Trophoblast cell (in vitro differentiated cells and primary cell): ENCODE data around the gene HOXA5.
A peak's percentile ranks its signal among the peaks of the same experiment; 100 is the strongest.

Experiments
- DNase-seq, 2 donors: peaks; one replicate each; pipeline ENCODE4 v3.0.0-alpha.2; 2016
- H2AFZ ChIP-seq: 2 replicates; pipeline ENCODE4 v1.6.1; 2013; ENCODE audit warnings: low read length, moderate library complexity, mild to moderate bottlenecking; ENCODE audit not compliant: insufficient read depth, poor library complexity
- H2AK5ac ChIP-seq: 2 replicates; pipeline ENCODE4 v1.6.1; 2013; ENCODE audit warnings: mild to moderate bottlenecking, low read length
- H2BK120ac ChIP-seq: 2 replicates; pipeline ENCODE4 v1.6.1; 2013; ENCODE audit warnings: low read length, mild to moderate bottlenecking, moderate library complexity; ENCODE audit not compliant: insufficient read depth, poor library complexity
- H2BK12ac ChIP-seq: 2 replicates; pipeline ENCODE4 v1.6.1; 2013; ENCODE audit warnings: mild to moderate bottlenecking, low read length, moderate library complexity
- H2BK5ac ChIP-seq: 2 replicates; pipeline ENCODE4 v1.6.1; 2013; ENCODE audit warnings: low read length, low read depth, moderate library complexity, mild to moderate bottlenecking; ENCODE audit not compliant: poor library complexity
- H3K14ac ChIP-seq: 2 replicates; pipeline ENCODE4 v1.6.1; 2013; ENCODE audit warnings: mild to moderate bottlenecking, low read length
- H3K18ac ChIP-seq: 2 replicates; pipeline ENCODE4 v1.6.1; 2013; ENCODE audit warnings: mild to moderate bottlenecking, low read length
- H3K23ac ChIP-seq: 2 replicates; pipeline ENCODE4 v1.6.1; 2013; ENCODE audit warnings: low read length
- H3K27ac ChIP-seq: 2 replicates; pipeline ENCODE4 v1.5.1; 2013; ENCODE audit warnings: low read depth, mild to moderate bottlenecking, inconsistent platforms, low read length, moderate library complexity
- H3K27me3 ChIP-seq: 2 replicates; pipeline ENCODE4 v1.6.1; 2013; ENCODE audit warnings: inconsistent platforms, mild to moderate bottlenecking, low read length, moderate library complexity; ENCODE audit not compliant: insufficient read depth
- H3K36me3 ChIP-seq, 2 experiments: 1 replicate in 1 of 2; 2 replicates in 1 of 2; pipeline ENCODE4 v1.6.1; 2013; ENCODE audit warnings: low read length in 2 of 2, mild to moderate bottlenecking in 2 of 2, moderate library complexity in 1 of 2; ENCODE audit not compliant: insufficient read depth in 2 of 2, control insufficient read depth in 1 of 2
- H3K4ac ChIP-seq: 2 replicates; pipeline ENCODE4 v1.6.1; 2013; ENCODE audit warnings: low read depth, mild to moderate bottlenecking, low read length, moderate library complexity
- H3K4me1 ChIP-seq, 2 experiments: 1 replicate in 1 of 2; 2 replicates in 1 of 2; pipeline ENCODE4 v1.6.1; 2013; ENCODE audit warnings: low read length in 2 of 2, mild to moderate bottlenecking in 2 of 2, moderate library complexity in 1 of 2; ENCODE audit not compliant: insufficient read depth in 2 of 2, control insufficient read depth in 1 of 2
- H3K4me2 ChIP-seq: 2 replicates; pipeline ENCODE4 v1.6.1; 2013; ENCODE audit warnings: inconsistent platforms, mild to moderate bottlenecking, low read length, moderate library complexity
- H3K4me3 ChIP-seq: 2 replicates; pipeline ENCODE4 v1.5.1; 2013; ENCODE audit warnings: mild to moderate bottlenecking, low read depth, low read length, inconsistent platforms
- H3K79me1 ChIP-seq: one replicate; pipeline ENCODE4 v1.6.1; 2013; ENCODE audit warnings: low read length
- H3K79me2 ChIP-seq: 2 replicates; pipeline ENCODE4 v1.6.1; 2013; ENCODE audit warnings: low read length, mild to moderate bottlenecking; ENCODE audit not compliant: control insufficient read depth, insufficient read depth, poor library complexity
- H3K9ac ChIP-seq: 2 replicates; pipeline ENCODE4 v1.6.1; 2013; ENCODE audit warnings: mild to moderate bottlenecking, low read length
- H3K9me3 ChIP-seq: 2 replicates; pipeline ENCODE4 v1.6.1; 2013; ENCODE audit warnings: low read depth, mild to moderate bottlenecking, control low read depth, inconsistent platforms, low read length; ENCODE audit not compliant: insufficient read depth
- H4K12ac ChIP-seq: 2 replicates; pipeline ENCODE4 v1.6.1; 2013; ENCODE audit warnings: low read depth, mild to moderate bottlenecking, low read length, moderate library complexity
- H4K8ac ChIP-seq: 2 replicates; pipeline ENCODE4 v1.6.1; 2013; ENCODE audit warnings: low read depth, mild to moderate bottlenecking, low read length, moderate library complexity
- H4K91ac ChIP-seq: one replicate; pipeline ENCODE4 v1.6.1; 2013; ENCODE audit warnings: low read depth, mild to moderate bottlenecking, low read length, moderate library complexity
- WGBS: extraction: QIAGEN DNeasy Blood & Tissue Kit; methylation state at CpG from one replicate; pipeline ENCODE4 v1.1.7; 2013; ENCODE audit warnings: missing lambda C conversion rate; ENCODE audit not compliant: insufficient read length, insufficient coverage; ENCODE audit errors: extremely low coverage; 5-methylcytosine and 5-hydroxymethylcytosine counted together

The HOXA5 gene

GRCh38 chr7:27185013-27185853 lies 41.8 kb upstream of the HOXA5 start, which contains the start of gene HOXA11:
Gene HOXA11, minus strand, starts transcription at chr7:27185232. Its CDS starts 88 bp downstream, at chr7:27185144.
- Histone ChIP-seq H3K9me3 (peaks cover 23% of the 10 kb centered on the region), H4K8ac (no peak within 1 kb of the TSS), H3K9ac (no peak within 1 kb of the TSS), H3K4me1 (peaks cover 29 to 30% of the 10 kb centered on the region in 2 experiments), H2AFZ (peak within 1 kb of the TSS; percentile 30), H3K14ac (no peak within 1 kb of the TSS), H2BK12ac (no peak within 1 kb of the TSS), H4K12ac (no peak within 1 kb of the TSS), H3K36me3 (no peaks in the 10 kb centered on the region), H2BK5ac (no peak within 1 kb of the TSS), H4K91ac (no peak within 1 kb of the TSS), H3K27ac (no peak within 1 kb of the TSS), H3K79me1 (peaks cover 3% of the 10 kb centered on the region), H3K4me3 (peak within 1 kb of the TSS; percentile 49), H3K27me3 (peaks cover 87% of the 10 kb centered on the region), H3K18ac (no peak within 1 kb of the TSS), H2AK5ac (no peak within 1 kb of the TSS), H3K23ac (no peak within 1 kb of the TSS), H3K4ac (no peak within 1 kb of the TSS), H3K4me2 (peak within 1 kb of the TSS; percentile 64), H2BK120ac (no peak within 1 kb of the TSS), H3K79me2 (no peaks in the 10 kb centered on the region)
- no peak for DNase-seq
- WGBS: no CpG with 5 or more reads among the region's 43 CpGs

- Histone ChIP-seq H3K4me2 (peak overlapping the region; percentile 64), H4K8ac (no peak overlapping the region), H2BK5ac (no peak overlapping the region), H3K36me3 (no peaks in the 10 kb centered on the region), H3K27ac (no peak overlapping the region), H3K14ac (no peak overlapping the region), H2BK12ac (no peak overlapping the region), H3K9me3 (peaks cover 20% of the 10 kb centered on the region), H3K4ac (no peak overlapping the region), H4K12ac (no peak overlapping the region), H3K23ac (no peak overlapping the region), H4K91ac (no peak overlapping the region), H3K4me3 (peak overlapping the region; percentile 49), H3K9ac (no peak overlapping the region), H3K79me1 (peaks cover 3% of the 10 kb centered on the region), H2AK5ac (no peak overlapping the region), H3K4me1 (peaks cover 30 to 32% of the 10 kb centered on the region in 2 experiments), H3K79me2 (no peaks in the 10 kb centered on the region), H2AFZ (peak overlapping the region; percentile 30), H2BK120ac (no peak overlapping the region), H3K18ac (no peak overlapping the region), H3K27me3 (peaks cover 86% of the 10 kb centered on the region)
- WGBS: no CpG with 5 or more reads among the region's 72 CpGs
- DNase-seq: peak in 1 of 2 donors; percentile 39
These were observed 41.0 kb upstream of the HOXA5 start for GRCh38 chr7:27184337-27185012.

GRCh38 chr7:27183682-27184336 lies 40.3 kb upstream of the HOXA5 start:
- Histone ChIP-seq H2BK12ac (no peak overlapping the region), H3K23ac (no peak overlapping the region), H3K79me1 (peaks cover 3% of the 10 kb centered on the region), H4K91ac (no peak overlapping the region), H2AFZ (no peak overlapping the region), H3K9me3 (peaks cover 22% of the 10 kb centered on the region), H3K36me3 (no peaks in the 10 kb centered on the region), H3K9ac (no peak overlapping the region), H3K4me3 (no peak overlapping the region), H3K18ac (no peak overlapping the region), H3K27me3 (peaks cover 86% of the 10 kb centered on the region), H3K79me2 (no peaks in the 10 kb centered on the region), H2BK5ac (no peak overlapping the region), H4K8ac (peak overlapping the region; percentile 39), H3K4me2 (peak overlapping the region; percentile 64), H3K4ac (no peak overlapping the region), H4K12ac (no peak overlapping the region), H3K4me1 (peaks cover 27% of the 10 kb centered on the region in 2 experiments), H3K27ac (no peak overlapping the region), H2BK120ac (no peak overlapping the region), H2AK5ac (no peak overlapping the region), H3K14ac (no peak overlapping the region)
- no CpG with 5 or more reads among the region's 30 CpGs for WGBS
- DNase-seq: peak in 1 of 2 donors; percentile 31

GRCh38 chr7:27182861-27183681 lies 39.6 kb upstream of the HOXA5 start:
- Histone ChIP-seq H3K79me2 (no peaks in the 10 kb centered on the region), H2BK12ac (no peak overlapping the region), H4K91ac (no peak overlapping the region), H3K14ac (no peak overlapping the region), H3K4me2 (peak overlapping the region; percentile 52), H4K8ac (no peak overlapping the region), H4K12ac (no peak overlapping the region), H3K9ac (peak overlapping the region; percentile 21), H2AFZ (no peak overlapping the region), H3K27ac (no peak overlapping the region), H3K27me3 (peaks cover 83% of the 10 kb centered on the region), H2AK5ac (no peak overlapping the region), H2BK5ac (no peak overlapping the region), H3K4me1 (peaks cover 19 to 21% of the 10 kb centered on the region in 2 experiments), H3K23ac (no peak overlapping the region), H3K4ac (no peak overlapping the region), H2BK120ac (no peak overlapping the region), H3K4me3 (no peak overlapping the region), H3K36me3 (no peaks in the 10 kb centered on the region), H3K18ac (no peak overlapping the region), H3K79me1 (no peaks in the 10 kb centered on the region), H3K9me3 (peaks cover 19% of the 10 kb centered on the region)
- no peak for DNase-seq
- WGBS: no CpG with 5 or more reads among the region's 39 CpGs
